Cardiac muscle cell (in vitro differentiated cells and primary cell): ENCODE results near the gene GUCY2D. TPM values are rescaled to one million over a fixed set of nuclear protein-coding genes. Genes with fewer than 3 reads are reported as not detected.
"Not testable (repeated sequence)": the region's sequence is repeated elsewhere in the genome, so short reads cannot be mapped to it uniquely, and the experiment has no call there.

Source experiments
- DNase-seq, 2 donors: peaks; one replicate each; pipeline versions ENCODE4 v3.0.0 to v3.0.0-alpha.2; 2010 to 2017; ENCODE audit warnings: low read depth in 1 of 2, low spot score in 1 of 2
- H3K27ac ChIP-seq: fragments of 200-600 bp; sonication (generic); 2 replicates; pipeline ENCODE4 v1.5.1; 2016
- H3K27me3 ChIP-seq: fragments of 200-600 bp; sonication (generic); 2 replicates; pipeline ENCODE4 v1.6.0; 2016; ENCODE audit warnings: control low read depth
- H3K36me3 ChIP-seq: fragments of 200-600 bp; sonication (generic); 2 replicates; pipeline ENCODE4 v1.5.1; 2016; ENCODE audit warnings: control low read depth
- H3K4me1 ChIP-seq: fragments of 200-600 bp; sonication (generic); 2 replicates; pipeline ENCODE4 v1.8.1; 2017; ENCODE audit warnings: low read depth, mild to moderate bottlenecking, mixed run types
- H3K4me3 ChIP-seq: fragments of 200-600 bp; sonication (generic); 2 replicates; pipeline ENCODE4 v1.5.1; 2016; ENCODE audit warnings: mild to moderate bottlenecking
- H3K9me3 ChIP-seq: fragments of 200-600 bp; sonication (generic); 2 replicates; pipeline ENCODE4 v1.5.1; 2017; ENCODE audit warnings: low read depth, mild to moderate bottlenecking, control low read depth
- polyA plus RNA-seq: library from polyadenylated mRNA; unstranded; fragments of >200 nt; fragmentation: Nextera tagmentation; extraction: Ambion mirVana; gene quantifications from 2 replicates; pipeline ENCODE4 v1.2.1, GENCODE V29; 2016
- total RNA-seq: library from RNA; depleted of rRNA; stranded (reverse); fragments of >200 nt; gene quantifications from 2 replicates; pipeline ENCODE4 v1.2.3, GENCODE V29; 2016
- TF ChIP-seq, protein P1 (sequence below): IDR thresholded peaks from 2 replicates; pipeline ENCODE4 v1.5.1; 2012; ENCODE audit warnings: low read depth, mild to moderate bottlenecking, low read length

The GUCY2D gene
- total and polyA plus RNA-seq, 2 experiments from 2014 or later, result 0.54 to 1.1 TPM

DNA sequence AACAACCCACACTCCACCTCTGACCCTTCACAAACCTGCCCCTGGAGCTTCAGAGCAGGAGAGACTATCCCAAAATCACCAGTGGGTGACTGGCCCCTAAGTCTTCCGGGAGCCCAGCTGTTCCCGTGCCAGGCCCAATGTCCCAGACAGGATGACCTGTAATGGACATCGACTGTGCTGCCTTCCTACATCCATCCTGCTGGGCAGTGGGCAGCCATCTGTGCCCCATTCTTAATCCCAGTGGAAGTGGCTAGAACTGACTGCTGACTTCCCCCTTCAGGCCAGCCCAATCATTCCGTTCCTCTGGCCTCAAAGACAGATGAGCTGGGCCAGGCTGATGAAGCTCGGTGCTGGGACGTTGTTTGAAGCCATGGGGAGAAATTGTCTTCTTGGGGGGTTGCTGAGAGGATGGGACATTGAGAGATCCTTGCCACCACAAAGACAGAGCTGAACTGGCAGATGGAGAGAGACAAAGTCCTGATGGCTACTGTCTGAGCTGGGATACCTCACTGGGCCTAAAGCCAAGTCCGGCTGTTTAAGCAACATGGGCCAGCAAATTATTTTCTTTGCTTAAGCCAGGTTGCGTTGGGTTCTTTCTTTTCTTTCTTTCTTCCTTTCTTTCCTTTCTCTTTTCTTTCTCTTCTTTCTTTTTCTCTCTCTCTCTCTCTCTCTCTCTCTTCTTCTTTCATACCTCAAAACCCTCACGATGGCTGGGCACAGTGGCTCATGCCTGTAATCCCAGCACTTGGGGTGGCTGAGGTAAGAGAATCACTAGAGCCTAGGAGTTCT is 18.6 kb downstream of the GUCY2D start:
- TF ChIP-seq, protein P1, sequence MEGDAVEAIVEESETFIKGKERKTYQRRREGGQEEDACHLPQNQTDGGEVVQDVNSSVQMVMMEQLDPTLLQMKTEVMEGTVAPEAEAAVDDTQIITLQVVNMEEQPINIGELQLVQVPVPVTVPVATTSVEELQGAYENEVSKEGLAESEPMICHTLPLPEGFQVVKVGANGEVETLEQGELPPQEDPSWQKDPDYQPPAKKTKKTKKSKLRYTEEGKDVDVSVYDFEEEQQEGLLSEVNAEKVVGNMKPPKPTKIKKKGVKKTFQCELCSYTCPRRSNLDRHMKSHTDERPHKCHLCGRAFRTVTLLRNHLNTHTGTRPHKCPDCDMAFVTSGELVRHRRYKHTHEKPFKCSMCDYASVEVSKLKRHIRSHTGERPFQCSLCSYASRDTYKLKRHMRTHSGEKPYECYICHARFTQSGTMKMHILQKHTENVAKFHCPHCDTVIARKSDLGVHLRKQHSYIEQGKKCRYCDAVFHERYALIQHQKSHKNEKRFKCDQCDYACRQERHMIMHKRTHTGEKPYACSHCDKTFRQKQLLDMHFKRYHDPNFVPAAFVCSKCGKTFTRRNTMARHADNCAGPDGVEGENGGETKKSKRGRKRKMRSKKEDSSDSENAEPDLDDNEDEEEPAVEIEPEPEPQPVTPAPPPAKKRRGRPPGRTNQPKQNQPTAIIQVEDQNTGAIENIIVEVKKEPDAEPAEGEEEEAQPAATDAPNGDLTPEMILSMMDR, result no peak
- no peak overlapping the region for H3K4me3 ChIP-seq
- DNase-seq, result no peak
- H3K9me3 ChIP-seq, result no peaks in the 10 kb centered on the region
- H3K4me1 ChIP-seq, result no peaks in the 10 kb centered on the region
- H3K36me3 ChIP-seq, result no peaks in the 10 kb centered on the region
- H3K27ac ChIP-seq, result no peak overlapping the region
- peaks cover 2% of the 10 kb centered on the region for H3K27me3 ChIP-seq

GRCh38 chr17:8021565-8022359 is 19.3 kb downstream of the GUCY2D start:
- TF ChIP-seq, protein P1, result no peak
- Histone ChIP-seq H3K27me3 (no peaks in the 10 kb centered on the region), H3K4me1 (no peaks in the 10 kb centered on the region), H3K4me3 (no peak overlapping the region), H3K36me3 (no peaks in the 10 kb centered on the region), H3K27ac (no peak overlapping the region), H3K9me3 (no peaks in the 10 kb centered on the region)
- no peak for DNase-seq

DNA sequence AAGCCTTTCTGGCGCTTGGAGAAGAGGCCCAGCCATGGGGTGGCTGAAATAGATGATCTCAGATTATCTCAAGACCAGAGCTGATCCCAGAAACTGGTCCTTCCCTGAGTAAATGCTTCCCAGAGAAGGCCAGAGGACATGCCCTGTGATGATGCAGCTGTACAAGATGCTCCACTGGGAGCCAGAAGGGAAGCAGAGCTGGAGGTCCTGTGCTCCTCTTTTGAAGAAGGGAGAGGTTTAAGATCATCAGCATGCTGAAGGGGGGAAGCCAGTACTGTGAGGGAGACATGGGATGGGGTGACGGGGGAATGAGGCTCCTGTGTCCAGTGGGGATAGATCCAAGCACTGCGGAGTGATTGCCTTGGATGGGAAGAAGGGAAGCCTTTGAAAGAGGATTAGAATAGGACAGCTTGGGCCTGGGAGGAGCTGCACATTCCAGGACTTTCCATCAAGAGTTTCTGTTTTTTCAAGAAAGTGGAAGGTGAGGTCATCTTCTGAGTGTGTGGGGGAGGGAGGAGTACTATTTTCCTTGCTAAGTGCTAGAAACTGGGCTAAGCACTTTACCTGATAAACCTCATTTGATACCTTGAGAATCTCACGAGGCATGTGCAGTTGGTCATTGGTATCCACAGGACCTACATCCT is 20.1 kb downstream of the GUCY2D start:
- H3K36me3 ChIP-seq, result no peaks in the 10 kb centered on the region
- H3K9me3 ChIP-seq, result no peaks in the 10 kb centered on the region
- H3K4me1 ChIP-seq, result no peaks in the 10 kb centered on the region
- DNase-seq, result no peak
- H3K27me3 ChIP-seq, result no peaks in the 10 kb centered on the region
- H3K27ac ChIP-seq, result no peak overlapping the region
- H3K4me3 ChIP-seq, result no peak overlapping the region
- TF ChIP-seq, protein P1, result no peak

- peak in 1 of 2 donors; percentile 57 for DNase-seq
- not testable (repeated sequence) for H3K4me1 ChIP-seq, H3K9me3 ChIP-seq, H3K4me3 ChIP-seq, H3K27me3 ChIP-seq, H3K36me3 ChIP-seq, H3K27ac ChIP-seq
Observed at GRCh38 chr17:8024161-8024560, 21.7 kb downstream of the GUCY2D start.

- TF ChIP-seq, protein P1, result no peak
- Histone ChIP-seq H3K27ac (no peak overlapping the region), H3K36me3 (no peaks in the 10 kb centered on the region), H3K27me3 (no peaks in the 10 kb centered on the region), H3K4me3 (no peak overlapping the region), H3K4me1 (no peaks in the 10 kb centered on the region), H3K9me3 (no peaks in the 10 kb centered on the region)
- DNase-seq, result no peak
Observed at GRCh38 chr17:8025176-8025911, 22.9 kb downstream of the GUCY2D start.
